B cell (primary cell): ENCODE measurements around the gene SURF2. TPM values are rescaled to one million over a fixed set of nuclear protein-coding genes. Genes with fewer than 3 reads are reported as not detected.

ENCODE experiments used
- ATAC-seq: fragments of 200-7000 bp; cut with Tn5 transposase; one replicate; pipeline ENCODE4 v1.10.0; 2021; ENCODE audit warnings: low read depth, mild to moderate bottlenecking, moderate number of reproducible peaks, moderate library complexity
- CTCF ChIA-PET: fragments of 350-600 bp; sonication (Branson Sonifier 250); formaldehyde crosslinking; loops from one replicate; lab custom pipeline; 2021; ENCODE audit warnings: antibody characterized with exemption, inconsistent platforms; lab: Charles Lee
- POLR2A ChIA-PET: fragments of 350-600 bp; sonication (Branson Sonifier 250); formaldehyde crosslinking; loops from one replicate; lab custom pipeline; 2021; ENCODE audit warnings: antibody characterized with exemption; lab: Charles Lee
- DNase-seq: peaks from one replicate; pipeline ENCODE4 v3.0.0; 2013
- H2AFZ ChIP-seq: 2 replicates; pipeline ENCODE4 v1.6.1; 2012; ENCODE audit warnings: mild to moderate bottlenecking, low read depth, low read length; ENCODE audit not compliant: insufficient read depth, poor library complexity, severe bottlenecking
- H3K27ac ChIP-seq, 2 donors: 1 replicate in 1 of 2; 2 replicates in 1 of 2; pipeline ENCODE4 v1.5.1; 2012 to 2013; ENCODE audit warnings: low read length in 2 of 2, mild to moderate bottlenecking in 2 of 2, moderate library complexity in 1 of 2
- H3K27me3 ChIP-seq, 4 experiments: fragments of 200-600 bp in 1 of 4; sonication (generic) in 1 of 4; replicated peaks in 1 of 4; 1 replicate in 2 of 4; 2 replicates in 2 of 4; pipeline versions ENCODE4 v1.6.1 to v1.7.0; 2013 to 2016; ENCODE audit warnings: low read length in 3 of 4, mild to moderate bottlenecking in 2 of 4, mixed read lengths in 1 of 4, moderate library complexity in 1 of 4; ENCODE audit not compliant: insufficient read depth in 4 of 4, control insufficient read depth in 3 of 4; ENCODE audit errors: control extremely low read depth in 1 of 4
- H3K36me3 ChIP-seq, 2 experiments: replicated peaks in 1 of 2; 1 replicate in 1 of 2; 2 replicates in 1 of 2; pipeline versions ENCODE4 v1.6.1 to v1.7.1; 2013; ENCODE audit warnings: low read length in 1 of 2; ENCODE audit not compliant: insufficient read depth in 2 of 2, control insufficient read depth in 1 of 2; ENCODE audit errors: control extremely low read depth in 1 of 2, extremely low read depth in 1 of 2
- H3K4me1 ChIP-seq, 2 donors: fragments of 200-600 bp in 1 of 2; sonication (generic) in 1 of 2; 1 replicate in 1 of 2; 2 replicates in 1 of 2; pipeline versions ENCODE4 v1.5.1 to v1.6.1; 2013 to 2017; ENCODE audit warnings: low read length in 2 of 2; ENCODE audit not compliant: control insufficient read depth in 2 of 2, insufficient read depth in 2 of 2
- H3K4me2 ChIP-seq: replicated peaks from 2 replicates; pipeline ENCODE3; 2012; ENCODE audit warnings: mild to moderate bottlenecking, low read depth, low read length; ENCODE audit not compliant: poor library complexity, severe bottlenecking
- H3K4me3 ChIP-seq, 5 experiments: fragments of 200-600 bp in 1 of 5; sonication (generic) in 1 of 5; 1 replicate in 3 of 5; 2 replicates in 2 of 5; pipeline versions ENCODE4 v1.5.1 to v1.7.0; 2011 to 2016; ENCODE audit warnings: low read length in 4 of 5, mild to moderate bottlenecking in 4 of 5, low read depth in 2 of 5, control low read depth in 1 of 5, moderate library complexity in 1 of 5; ENCODE audit not compliant: insufficient read depth in 1 of 5; ENCODE audit errors: control extremely low read depth in 1 of 5, extremely low read depth in 1 of 5
- H3K79me2 ChIP-seq: fragments of 200-600 bp; sonication (generic); one replicate; pipeline ENCODE4 v1.6.0; 2016; ENCODE audit warnings: low read length; ENCODE audit not compliant: control insufficient read depth, insufficient read depth
- H3K9ac ChIP-seq: fragments of 200-600 bp; sonication (generic); 2 replicates; pipeline ENCODE4 v1.6.1; 2017; ENCODE audit warnings: mild to moderate bottlenecking, low read length, moderate library complexity
- H3K9me3 ChIP-seq, 3 donors: one replicate each; pipeline versions ENCODE4 v1.6.1 to v1.7.1; 2013; ENCODE audit warnings: low read length in 2 of 3; ENCODE audit not compliant: control insufficient read depth in 2 of 3, insufficient read depth in 1 of 3; ENCODE audit errors: control extremely low read depth in 1 of 3
- H4K20me1 ChIP-seq: 2 replicates; pipeline ENCODE4 v1.6.0; 2012; ENCODE audit warnings: mild to moderate bottlenecking, low read length; ENCODE audit not compliant: insufficient read depth, control insufficient read depth, poor library complexity, severe bottlenecking
- H3K27ac Mint-ChIP-seq: one replicate; pipeline ENCODE4 v1.8.0; 2021; ENCODE audit warnings: mixed read lengths
- H3K27me3 Mint-ChIP-seq: one replicate; pipeline ENCODE4 v1.8.0; 2021; ENCODE audit warnings: mixed read lengths
- H3K4me1 Mint-ChIP-seq: one replicate; pipeline ENCODE4 v1.8.0; 2021; ENCODE audit warnings: mixed read lengths
- H3K4me3 Mint-ChIP-seq: one replicate; pipeline ENCODE4 v1.8.0; 2021; ENCODE audit warnings: mixed read lengths
- H3K9me3 Mint-ChIP-seq: one replicate; pipeline ENCODE4 v1.8.0; 2022; ENCODE audit warnings: mixed read lengths; ENCODE audit not compliant: insufficient read depth
- CTCF ChIP-seq: fragments of 200-600 bp; IDR thresholded peaks from one replicate; pipeline ENCODE4 v1.8.0; 2022; ENCODE audit warnings: antibody characterized with exemption, mild to moderate bottlenecking
- EZH2 ChIP-seq: IDR thresholded peaks from 2 replicates; pipeline ENCODE4 v1.6.1; 2012; ENCODE audit warnings: borderline replicate concordance, low read depth, mild to moderate bottlenecking, moderate library complexity, low read length; ENCODE audit not compliant: insufficient read depth, poor library complexity, severe bottlenecking
- WGBS: methylation state at CpG from one replicate; pipeline ENCODE4 v1.1.5; 2013; ENCODE audit warnings: missing lambda C conversion rate; ENCODE audit not compliant: insufficient coverage; 5-methylcytosine and 5-hydroxymethylcytosine counted together
- intact Hi-C: fragments of 100-400 bp; cut with micrococcal nuclease; formaldehyde crosslinking; loops from one replicate; pipeline ENCODE4 v1.10.0; 2022
- polyA plus RNA-seq: library from polyadenylated mRNA; depleted of rRNA; stranded (reverse); fragments of >200 nt; gene quantifications from 2 replicates; pipeline ENCODE4 v1.2.3, GENCODE V29; 2012
- total RNA-seq, 2 donors: library from RNA; stranded (reverse); fragments of 120-200 nt in 1 of 2; gene quantifications; 1 replicate in 1 of 2; 2 replicates in 1 of 2; pipeline versions ENCODE4 v1.2.3 to v1.2.4, GENCODE V29; 2013 to 2022

SURF2 gene
- total and polyA plus RNA-seq, 2 donors (not counting 1 experiment from before 2014, with no cell fraction given), result 17.1 to 17.3 TPM

GRCh38 chr9:133406480-133407307, 50.3 kb downstream of the SURF2 start:
- H3K27me3 ChIP-seq, result no peaks in the 10 kb centered on the region
- H3K27me3 Mint-ChIP-seq, result no peaks in the 10 kb centered on the region
- peaks cover 48% of the 10 kb centered on the region for H4K20me1 ChIP-seq
- no peak overlapping the region for H3K27ac ChIP-seq
- H3K9me3 ChIP-seq, result no peaks in the 10 kb centered on the region
- WGBS, result 66% methylated on average over 23 of the region's 24 CpGs
- H3K27ac Mint-ChIP-seq, result peak overlapping the region; percentile 46
- ATAC-seq (peak; percentile 93), DNase-seq (peak; percentile 86)
- ChIA-PET CTCF (interaction anchor here (0.6 to 4.8 kb wide), 6 partner anchors 11 to 220 kb away, joined by 3 to 34 read pairs (median 4); partner anchors contain the start of genes CACFD1 and REXO4), POLR2A (no interaction called here)
- peaks cover 0 to 2% of the 10 kb centered on the region in 2 donors for H3K4me1 ChIP-seq
- H3K4me1 Mint-ChIP-seq, result peaks cover 2% of the 10 kb centered on the region
- H3K36me3 ChIP-seq, result peaks cover 0 to 64% of the 10 kb centered on the region in 2 experiments
- no peaks in the 10 kb centered on the region for H3K9me3 Mint-ChIP-seq
- no peak overlapping the region for H3K4me3 ChIP-seq
- H3K4me3 Mint-ChIP-seq, result no peak overlapping the region
- no peak overlapping the region for H3K4me2 ChIP-seq
- no peak for TF ChIP-seq EZH2
- peak; percentile 87 for TF ChIP-seq CTCF
- no peak overlapping the region for H3K9ac ChIP-seq
- intact Hi-C loops, result loop anchor here (1.0 to 2.0 kb wide), 3 partner anchors 54 to 80 kb away; partner anchors contain the start of gene SLC2A6
- peaks cover 5% of the 10 kb centered on the region for H3K79me2 ChIP-seq
- no peak overlapping the region for H2AFZ ChIP-seq

- DNase-seq (no peak), ATAC-seq (no peak)
- H3K4me2 ChIP-seq, result no peak overlapping the region
- Mint-ChIP-seq H3K4me1 (peaks cover 2% of the 10 kb centered on the region), H3K27ac (no peak overlapping the region), H3K4me3 (no peak overlapping the region), H3K9me3 (no peaks in the 10 kb centered on the region), H3K27me3 (no peaks in the 10 kb centered on the region)
- H4K20me1 ChIP-seq, result peaks cover 61% of the 10 kb centered on the region
- H3K79me2 ChIP-seq, result peaks cover 14% of the 10 kb centered on the region
- POLR2A ChIA-PET, result interaction anchor here (0.7 kb wide), 1 partner anchor 10 kb away, joined by 6 read pairs; the partner anchor contains the start of gene REXO4
- TF ChIP-seq EZH2 (no peak), CTCF (no peak)
- intact Hi-C loops, result no loop called here
- no peak overlapping the region for H3K4me3 ChIP-seq
- H3K4me1 ChIP-seq, result peaks cover 0 to 2% of the 10 kb centered on the region in 2 donors
- no CpG with 5 or more reads among the region's 1 CpG for WGBS
- H2AFZ ChIP-seq, result no peak overlapping the region
- no peaks in the 10 kb centered on the region for H3K9me3 ChIP-seq
- no peaks in the 10 kb centered on the region for H3K27me3 ChIP-seq
- no peak overlapping the region for H3K27ac ChIP-seq
- H3K9ac ChIP-seq, result no peak overlapping the region
- CTCF ChIA-PET, result interaction anchor here (1.2 kb wide), 1 partner anchor 79 kb away, joined by 6 read pairs; no protein-coding TSS in a partner anchor
- H3K36me3 ChIP-seq, result peaks cover 4 to 69% of the 10 kb centered on the region in 2 experiments
Observed at GRCh38 chr9:133408042-133408441, 51.7 kb downstream of the SURF2 start.
